Ovary (tissue), 3 donors: ENCODE measurements around the gene AMELX.

Experiments used
- EP300 ChIP-seq: sonication (generic); formaldehyde crosslinking; IDR thresholded peaks from one replicate; pipeline ENCODE4 v1.6.1; 2017; ENCODE audit warnings: antibody characterized with exemption
- POLR2A ChIP-seq: fragments of 450-650 bp; IDR thresholded peaks from one replicate; pipeline ENCODE4 v1.6.1; 2017; ENCODE audit warnings: antibody characterized with exemption, mild to moderate bottlenecking, moderate library complexity
- TF ChIP-seq, protein P1 (sequence below), 3 donors: fragments of 450-650 bp in 2 of 3; fragments of 200-600 bp in 1 of 3; IDR thresholded peaks; one replicate each; pipeline versions ENCODE4 v1.5.1 to v1.8.0; 2016 to 2022; ENCODE audit warnings: antibody characterized with exemption in 3 of 3, mild to moderate bottlenecking in 1 of 3
- donor health status: DM: no; HTN: no; CAD: no.

DNA sequence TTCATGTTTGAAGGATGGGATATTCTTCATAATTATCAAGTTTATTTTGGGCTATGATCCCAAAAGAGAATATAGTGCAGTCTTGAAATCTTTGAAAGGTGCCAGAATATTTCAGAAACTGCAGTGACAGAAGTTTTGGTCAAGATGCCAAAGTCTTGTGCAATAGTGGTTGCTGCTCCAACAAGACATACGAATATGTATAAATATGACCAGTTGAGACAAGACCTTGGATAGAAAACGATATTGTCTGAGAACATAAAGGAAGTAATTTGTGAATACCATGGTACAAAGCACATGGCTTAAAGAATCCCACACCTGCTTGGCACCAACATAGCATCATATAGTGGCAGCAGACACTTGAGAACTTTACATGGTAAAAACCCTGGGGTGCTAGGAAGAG is 48.6 kb upstream of the AMELX start:
- TF ChIP-seq EP300 (no peak), POLR2A (no peak)
- TF ChIP-seq, protein P1, sequence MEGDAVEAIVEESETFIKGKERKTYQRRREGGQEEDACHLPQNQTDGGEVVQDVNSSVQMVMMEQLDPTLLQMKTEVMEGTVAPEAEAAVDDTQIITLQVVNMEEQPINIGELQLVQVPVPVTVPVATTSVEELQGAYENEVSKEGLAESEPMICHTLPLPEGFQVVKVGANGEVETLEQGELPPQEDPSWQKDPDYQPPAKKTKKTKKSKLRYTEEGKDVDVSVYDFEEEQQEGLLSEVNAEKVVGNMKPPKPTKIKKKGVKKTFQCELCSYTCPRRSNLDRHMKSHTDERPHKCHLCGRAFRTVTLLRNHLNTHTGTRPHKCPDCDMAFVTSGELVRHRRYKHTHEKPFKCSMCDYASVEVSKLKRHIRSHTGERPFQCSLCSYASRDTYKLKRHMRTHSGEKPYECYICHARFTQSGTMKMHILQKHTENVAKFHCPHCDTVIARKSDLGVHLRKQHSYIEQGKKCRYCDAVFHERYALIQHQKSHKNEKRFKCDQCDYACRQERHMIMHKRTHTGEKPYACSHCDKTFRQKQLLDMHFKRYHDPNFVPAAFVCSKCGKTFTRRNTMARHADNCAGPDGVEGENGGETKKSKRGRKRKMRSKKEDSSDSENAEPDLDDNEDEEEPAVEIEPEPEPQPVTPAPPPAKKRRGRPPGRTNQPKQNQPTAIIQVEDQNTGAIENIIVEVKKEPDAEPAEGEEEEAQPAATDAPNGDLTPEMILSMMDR (IDR thresholded peaks at IDR 0.05), result no peak
